ENCODE results near the gene HTR7. TPM values are rescaled to one million over a fixed set of nuclear protein-coding genes. Genes with fewer than 3 reads are reported as not detected.

The HTR7 gene
- total and polyA plus RNA-seq, 8 donors = 0.12 to 0.65 (median 0.24) TPM

GRCh38 chr10:90799172-90799571 is 58.7 kb downstream of the HTR7 start:
- intact Hi-C loops (cut with DNase I) = no loop called here

GRCh38 chr10:90798482-90798881 is 59.4 kb downstream of the HTR7 start:
- Histone ChIP-seq H3K36me3 (no peaks in the 10 kb centered on the region), H3K27ac (no peak overlapping the region), H3K9me3 (no peaks in the 10 kb centered on the region), H3K4me1 (no peaks in the 10 kb centered on the region), H3K27me3 (no peaks in the 10 kb centered on the region), H3K4me3 (no peak overlapping the region)
- DNase-seq = no peak
- no peak for TF ChIP-seq CTCF (IDR thresholded peaks at IDR 0.05)
- no peak for ATAC-seq
- intact Hi-C loops (cut with DNase I) = no loop called here

More at GRCh38 chr10:90799172-90799571, 58.7 kb downstream of the HTR7 start:
- no peak for DNase-seq
- Histone ChIP-seq H3K27me3 (no peaks in the 10 kb centered on the region), H3K9me3 (no peaks in the 10 kb centered on the region), H3K4me1 (no peaks in the 10 kb centered on the region), H3K36me3 (no peaks in the 10 kb centered on the region), H3K4me3 (no peak overlapping the region), H3K27ac (no peak overlapping the region)
- no peak for ATAC-seq
- TF ChIP-seq CTCF (IDR thresholded peaks at IDR 0.05) = no peak

- Histone ChIP-seq H3K4me1 (no peaks in the 10 kb centered on the region), H3K36me3 (no peaks in the 10 kb centered on the region), H3K9me3 (no peaks in the 10 kb centered on the region), H3K27ac (no peak overlapping the region), H3K27me3 (no peaks in the 10 kb centered on the region), H3K4me3 (no peak overlapping the region)
- no peak for ATAC-seq
- TF ChIP-seq CTCF (IDR thresholded peaks at IDR 0.05) = no peak
- no peak for DNase-seq
- intact Hi-C loops (cut with DNase I) = no loop called here
Observed at GRCh38 chr10:90790422-90790821, 67.4 kb downstream of the HTR7 start.

GRCh38 chr10:90788968-90789367 is 68.9 kb downstream of the HTR7 start:
- H3K4me1 ChIP-seq = no peaks in the 10 kb centered on the region
- no peak overlapping the region for H3K4me3 ChIP-seq
- H3K9me3 ChIP-seq = no peaks in the 10 kb centered on the region
- DNase-seq (no peak), ATAC-seq (no peak)
- no peaks in the 10 kb centered on the region for H3K36me3 ChIP-seq
- intact Hi-C loops (cut with DNase I) = loop anchor here in 1 of 2 donors (10.0 kb wide), 1 partner anchor 994 kb away; no protein-coding TSS in a partner anchor
- no peak for TF ChIP-seq CTCF (IDR thresholded peaks at IDR 0.05)
- no peak overlapping the region for H3K27ac ChIP-seq
- H3K27me3 ChIP-seq = no peaks in the 10 kb centered on the region

GRCh38 chr10:90788199-90788491 is 69.7 kb downstream of the HTR7 start:
- Histone ChIP-seq H3K36me3 (no peaks in the 10 kb centered on the region), H3K4me1 (no peaks in the 10 kb centered on the region), H3K27me3 (no peaks in the 10 kb centered on the region), H3K9me3 (no peaks in the 10 kb centered on the region), H3K4me3 (no peak overlapping the region), H3K27ac (no peak overlapping the region)
- TF ChIP-seq CTCF (IDR thresholded peaks at IDR 0.05) = no peak
- DNase-seq = no peak
- intact Hi-C loops (cut with DNase I) = loop anchor here in 1 of 2 donors (10.0 kb wide), 1 partner anchor 993 kb away; no protein-coding TSS in a partner anchor
- no peak for ATAC-seq

All from left lung (tissue), 10 donors.